ENCODE results near the gene WASF3. TPM values are rescaled to one million over a fixed set of nuclear protein-coding genes. Genes with fewer than 3 reads are reported as not detected.

WASF3 gene
- total and polyA plus RNA-seq, 4 donors = 0.82 to 4.9 (median 2.3) TPM

DNA sequence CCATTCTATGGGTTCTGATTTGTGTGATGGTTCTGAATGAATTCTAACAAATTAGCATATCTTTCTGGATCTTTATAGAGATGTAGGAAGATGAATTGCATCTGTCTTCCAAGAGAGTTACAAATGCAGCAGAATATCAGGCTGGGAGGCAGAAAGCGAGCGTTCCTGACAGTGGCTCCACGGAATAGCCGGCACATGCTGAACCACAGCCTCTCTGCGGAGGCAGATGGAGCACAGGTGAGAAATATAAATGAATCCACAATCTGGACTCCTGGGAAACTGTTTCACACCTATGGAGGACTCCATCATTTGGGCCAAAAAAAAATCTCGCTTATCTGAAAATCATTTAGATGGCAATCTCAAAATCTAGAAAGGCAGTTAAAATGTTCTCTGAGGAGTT, 34.5 kb upstream of the WASF3 start (continued):
- TF ChIP-seq, protein P1, sequence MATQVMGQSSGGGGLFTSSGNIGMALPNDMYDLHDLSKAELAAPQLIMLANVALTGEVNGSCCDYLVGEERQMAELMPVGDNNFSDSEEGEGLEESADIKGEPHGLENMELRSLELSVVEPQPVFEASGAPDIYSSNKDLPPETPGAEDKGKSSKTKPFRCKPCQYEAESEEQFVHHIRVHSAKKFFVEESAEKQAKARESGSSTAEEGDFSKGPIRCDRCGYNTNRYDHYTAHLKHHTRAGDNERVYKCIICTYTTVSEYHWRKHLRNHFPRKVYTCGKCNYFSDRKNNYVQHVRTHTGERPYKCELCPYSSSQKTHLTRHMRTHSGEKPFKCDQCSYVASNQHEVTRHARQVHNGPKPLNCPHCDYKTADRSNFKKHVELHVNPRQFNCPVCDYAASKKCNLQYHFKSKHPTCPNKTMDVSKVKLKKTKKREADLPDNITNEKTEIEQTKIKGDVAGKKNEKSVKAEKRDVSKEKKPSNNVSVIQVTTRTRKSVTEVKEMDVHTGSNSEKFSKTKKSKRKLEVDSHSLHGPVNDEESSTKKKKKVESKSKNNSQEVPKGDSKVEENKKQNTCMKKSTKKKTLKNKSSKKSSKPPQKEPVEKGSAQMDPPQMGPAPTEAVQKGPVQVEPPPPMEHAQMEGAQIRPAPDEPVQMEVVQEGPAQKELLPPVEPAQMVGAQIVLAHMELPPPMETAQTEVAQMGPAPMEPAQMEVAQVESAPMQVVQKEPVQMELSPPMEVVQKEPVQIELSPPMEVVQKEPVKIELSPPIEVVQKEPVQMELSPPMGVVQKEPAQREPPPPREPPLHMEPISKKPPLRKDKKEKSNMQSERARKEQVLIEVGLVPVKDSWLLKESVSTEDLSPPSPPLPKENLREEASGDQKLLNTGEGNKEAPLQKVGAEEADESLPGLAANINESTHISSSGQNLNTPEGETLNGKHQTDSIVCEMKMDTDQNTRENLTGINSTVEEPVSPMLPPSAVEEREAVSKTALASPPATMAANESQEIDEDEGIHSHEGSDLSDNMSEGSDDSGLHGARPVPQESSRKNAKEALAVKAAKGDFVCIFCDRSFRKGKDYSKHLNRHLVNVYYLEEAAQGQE (IDR thresholded peaks at IDR 0.05) = no peak
- no peak for TF ChIP-seq HNF4G (IDR thresholded peaks at IDR 0.05)
- TF ChIP-seq, protein P2, sequence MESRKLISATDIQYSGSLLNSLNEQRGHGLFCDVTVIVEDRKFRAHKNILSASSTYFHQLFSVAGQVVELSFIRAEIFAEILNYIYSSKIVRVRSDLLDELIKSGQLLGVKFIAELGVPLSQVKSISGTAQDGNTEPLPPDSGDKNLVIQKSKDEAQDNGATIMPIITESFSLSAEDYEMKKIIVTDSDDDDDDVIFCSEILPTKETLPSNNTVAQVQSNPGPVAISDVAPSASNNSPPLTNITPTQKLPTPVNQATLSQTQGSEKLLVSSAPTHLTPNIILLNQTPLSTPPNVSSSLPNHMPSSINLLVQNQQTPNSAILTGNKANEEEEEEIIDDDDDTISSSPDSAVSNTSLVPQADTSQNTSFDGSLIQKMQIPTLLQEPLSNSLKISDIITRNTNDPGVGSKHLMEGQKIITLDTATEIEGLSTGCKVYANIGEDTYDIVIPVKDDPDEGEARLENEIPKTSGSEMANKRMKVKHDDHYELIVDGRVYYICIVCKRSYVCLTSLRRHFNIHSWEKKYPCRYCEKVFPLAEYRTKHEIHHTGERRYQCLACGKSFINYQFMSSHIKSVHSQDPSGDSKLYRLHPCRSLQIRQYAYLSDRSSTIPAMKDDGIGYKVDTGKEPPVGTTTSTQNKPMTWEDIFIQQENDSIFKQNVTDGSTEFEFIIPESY (IDR thresholded peaks at IDR 0.05) = no peak
- no peak for TF ChIP-seq HNF4A (conservative IDR thresholded peaks at IDR 0.05)
- no peak for TF ChIP-seq JUND (IDR thresholded peaks at IDR 0.05)

DNA sequence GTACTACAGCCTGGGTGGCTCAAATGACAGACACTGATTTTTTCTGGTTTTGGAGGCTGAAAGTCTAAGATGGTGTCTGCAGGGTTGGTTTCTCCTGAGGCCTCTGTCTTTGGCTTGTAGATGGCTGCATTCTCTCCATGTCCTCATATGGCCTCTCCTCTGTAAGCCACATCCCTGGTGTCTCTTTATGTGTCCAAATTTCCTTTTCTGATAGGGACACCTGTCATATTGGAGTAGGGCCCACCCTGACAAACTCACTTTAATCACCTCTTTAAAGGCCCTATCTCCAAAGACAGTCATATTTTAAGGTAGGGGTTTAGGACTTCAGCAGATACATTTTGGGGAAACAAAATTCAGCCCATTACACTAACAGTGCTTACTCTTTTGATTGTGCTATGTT, 32.0 kb upstream of the WASF3 start:
- TF ChIP-seq GABPA (IDR thresholded peaks at IDR 0.05 in 1 of 2, conservative IDR thresholded peaks at IDR 0.05 in 1 of 2) (no peak), YY1 (IDR thresholded peaks at IDR 0.05) (no peak), JUND (IDR thresholded peaks at IDR 0.05) (no peak), SP1 (IDR thresholded peaks at IDR 0.05) (no peak), HNF4G (IDR thresholded peaks at IDR 0.05) (no peak), RXRA (IDR thresholded peaks at IDR 0.05) (no peak), TAF1 (conservative IDR thresholded peaks at IDR 0.05) (no peak), NR2F2 (IDR thresholded peaks at IDR 0.05) (no peak)
- TF ChIP-seq, protein P3, sequence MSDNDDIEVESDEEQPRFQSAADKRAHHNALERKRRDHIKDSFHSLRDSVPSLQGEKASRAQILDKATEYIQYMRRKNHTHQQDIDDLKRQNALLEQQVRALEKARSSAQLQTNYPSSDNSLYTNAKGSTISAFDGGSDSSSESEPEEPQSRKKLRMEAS (IDR thresholded peaks at IDR 0.05) = no peak
- TF ChIP-seq, protein P1 (IDR thresholded peaks at IDR 0.05) = no peak
- no peak overlapping the region for H3K9ac ChIP-seq (ENCODE audit: low read depth in 1 of 2, low read length in 2 of 2)
- no peaks in the 10 kb centered on the region for H3K36me3 ChIP-seq (ENCODE audit: control insufficient read depth in 4 of 4, insufficient read depth in 3 of 4, low read depth in 1 of 4, low read length in 3 of 4)
- H3K4me3 ChIP-seq (ENCODE audit: low read depth in 1 of 3, low read length in 3 of 3) = no peak overlapping the region
- H3K9me3 ChIP-seq (ENCODE audit: control insufficient read depth in 4 of 4, low read length in 3 of 4) = peaks cover 0 to 4% (median under 1%) of the 10 kb centered on the region in 4 donors
- no peak for DNase-seq (ENCODE audit: low spot score)
- H3K4me1 ChIP-seq (ENCODE audit: control insufficient read depth in 4 of 4, insufficient read depth in 4 of 4, low read length in 3 of 4) = no peaks in the 10 kb centered on the region
- H3K27me3 ChIP-seq (ENCODE audit: control insufficient read depth in 4 of 4, insufficient read depth in 4 of 4, low read length in 3 of 4) = no peaks in the 10 kb centered on the region
- no peak overlapping the region for H3K27ac ChIP-seq (ENCODE audit: low read depth in 1 of 2, low read length in 2 of 2)
